HG02870 (cell line): Measurements from ENCODE around the gene TMEM108.
A peak's percentile ranks its signal among the peaks of the same experiment; 100 is the strongest.

Experiments
- ATAC-seq: cut with Tn5 transposase; IDR thresholded peaks from one replicate; pipeline ENCODE4 v1.9.1; 2021; ENCODE audit warnings: mild to moderate bottlenecking, moderate library complexity; ENCODE audit not compliant: unreplicated experiment

TMEM108 gene

DNA sequence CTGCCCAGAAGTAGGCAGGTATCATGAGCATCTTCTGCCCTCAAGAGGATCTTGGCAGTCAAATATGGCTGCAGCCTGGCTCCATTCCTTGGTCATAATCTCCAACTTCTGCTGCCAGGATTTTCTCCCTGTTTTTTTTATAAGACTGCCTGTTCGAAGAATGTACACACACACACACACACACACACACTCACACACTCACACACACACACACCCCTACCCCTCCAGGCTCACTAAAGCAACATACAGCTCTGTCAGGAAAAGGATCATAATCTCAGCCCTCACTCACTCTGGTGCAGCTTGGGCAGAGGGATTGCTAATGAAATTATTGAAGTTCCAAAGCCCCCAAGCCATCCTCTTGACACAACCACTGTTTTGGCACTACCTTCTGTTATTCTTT, 232.4 kb downstream of the TMEM108 start:
- ATAC-seq: no peak

GRCh38 chr3:133271042-133271441, 232.9 kb downstream of the TMEM108 start:
- ATAC-seq: no peak

- no peak for ATAC-seq
These were observed 233.3 kb downstream of the TMEM108 start for GRCh38 chr3:133271539-133271938.

DNA sequence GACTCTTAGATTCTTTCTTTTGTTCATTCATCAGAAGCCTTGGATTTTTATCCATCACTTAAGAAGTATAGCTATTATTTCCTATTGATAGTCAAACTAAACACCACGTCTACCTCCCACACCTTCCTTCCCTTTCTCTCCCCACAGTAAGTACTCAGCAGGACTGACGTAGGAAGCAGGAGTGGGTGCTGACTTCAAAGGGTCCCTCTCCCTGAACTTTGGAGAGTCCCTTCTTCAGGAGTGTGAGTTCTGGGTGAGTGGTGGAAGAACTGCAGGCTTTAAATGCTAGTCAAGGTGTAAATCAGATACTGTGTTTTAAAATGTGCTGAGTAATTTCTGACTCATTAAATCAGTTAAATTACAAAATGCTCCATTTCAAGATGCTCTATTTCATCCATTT, 235.2 kb downstream of the TMEM108 start:
- no peak for ATAC-seq

- ATAC-seq: no peak
These were observed 236.3 kb downstream of the TMEM108 start for GRCh38 chr3:133274477-133274876.

GRCh38 chr3:133276594-133276993, 238.4 kb downstream of the TMEM108 start:
- peak; percentile 58 for ATAC-seq

GRCh38 chr3:133277813-133278212, 239.6 kb downstream of the TMEM108 start:
- ATAC-seq: no peak

DNA sequence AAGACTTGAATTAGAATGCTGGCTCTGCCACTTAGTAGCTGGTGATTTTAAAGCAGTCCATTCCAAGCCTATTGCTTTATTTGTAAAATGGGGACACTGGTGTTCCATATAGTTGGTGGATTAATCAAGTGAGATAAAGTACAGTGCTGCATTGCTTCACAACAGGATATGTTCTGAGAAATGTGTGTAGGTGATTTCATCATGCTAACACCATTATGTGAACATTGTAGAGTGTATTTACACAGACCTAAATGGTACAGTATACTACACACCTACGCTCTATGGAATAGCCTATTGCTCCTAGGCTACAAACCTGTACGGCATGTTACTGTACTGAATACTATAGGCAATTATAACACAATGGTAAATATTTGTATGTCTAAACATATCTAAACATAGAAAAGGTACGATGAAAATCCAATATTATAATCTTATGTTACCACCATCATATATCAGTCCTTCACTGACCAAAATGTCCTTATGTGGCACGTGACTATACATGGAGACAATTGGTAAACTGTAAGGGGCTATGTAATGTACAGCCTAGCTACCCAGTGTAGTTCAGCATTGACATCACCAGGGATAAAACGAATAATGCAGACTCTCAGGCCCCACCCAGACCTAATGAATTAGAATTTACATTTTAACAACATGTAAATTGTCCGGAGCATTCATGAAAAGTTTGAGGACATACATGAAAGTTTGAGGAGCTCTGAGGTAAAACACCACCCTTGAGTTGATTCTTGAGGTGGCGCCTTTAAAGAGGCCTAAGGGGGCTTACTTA, 240.3 kb downstream of the TMEM108 start:
- ATAC-seq: no peak

- no peak for ATAC-seq
These were observed 242.4 kb downstream of the TMEM108 start for GRCh38 chr3:133280586-133280985.

DNA sequence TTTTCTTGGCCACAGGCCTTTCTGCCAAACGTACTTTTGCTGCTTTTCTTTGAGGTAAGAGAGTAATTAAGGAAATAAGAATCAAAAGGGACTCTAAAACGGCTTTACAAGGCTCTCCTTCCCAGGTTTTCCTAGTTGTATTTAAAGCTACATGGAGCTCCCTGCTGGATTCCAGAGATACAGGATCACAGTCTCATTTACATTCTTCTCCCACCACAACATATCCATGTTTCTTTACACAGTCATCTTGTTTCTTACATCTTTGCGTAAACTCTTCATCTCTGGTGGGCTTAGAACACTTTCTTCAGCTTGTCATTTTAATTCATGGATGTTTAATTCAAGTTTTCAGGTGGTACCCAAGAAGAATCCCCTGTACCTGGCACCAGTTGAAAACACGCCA, 244.0 kb downstream of the TMEM108 start:
- no peak for ATAC-seq

DNA sequence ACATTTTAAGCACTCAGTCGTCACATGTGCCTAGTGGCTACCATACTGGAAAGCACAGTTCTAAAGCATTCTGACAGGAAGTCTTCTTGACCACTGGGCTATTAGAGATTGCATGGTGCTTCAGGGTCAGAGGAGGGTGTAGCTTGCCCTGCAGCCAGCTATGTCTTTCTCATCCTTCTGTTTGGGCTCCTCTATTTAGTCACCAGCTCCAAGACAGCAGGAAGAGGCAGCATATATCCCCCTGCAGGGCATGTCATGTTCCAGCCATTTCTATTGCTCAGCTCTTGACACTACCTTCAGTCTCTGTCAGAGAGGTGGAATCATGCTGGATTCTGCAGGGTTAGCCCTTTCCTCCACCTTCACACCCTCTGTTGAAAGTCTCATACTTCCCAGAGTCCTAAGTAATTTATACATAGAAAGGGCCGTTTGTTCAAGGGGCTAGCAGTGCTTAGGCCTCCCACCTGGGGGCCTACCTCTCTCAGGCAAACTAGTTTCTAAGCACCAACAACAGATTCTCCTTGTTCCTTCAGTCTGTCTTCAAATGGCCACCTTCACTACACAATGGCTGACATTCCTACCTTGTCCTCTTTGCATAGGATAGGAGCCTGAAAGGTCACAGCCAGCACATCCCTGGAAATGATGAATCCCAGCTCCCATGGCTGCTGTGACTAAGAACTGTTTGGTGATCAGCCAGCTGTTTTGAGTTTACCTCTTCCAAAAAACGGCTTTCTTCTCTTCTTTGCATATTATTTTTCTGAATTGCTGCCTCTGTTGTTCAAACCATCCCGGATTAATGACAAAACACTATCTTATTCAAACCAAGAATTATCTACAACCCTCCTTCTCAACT, 246.0 kb downstream of the TMEM108 start:
- no peak for ATAC-seq

DNA sequence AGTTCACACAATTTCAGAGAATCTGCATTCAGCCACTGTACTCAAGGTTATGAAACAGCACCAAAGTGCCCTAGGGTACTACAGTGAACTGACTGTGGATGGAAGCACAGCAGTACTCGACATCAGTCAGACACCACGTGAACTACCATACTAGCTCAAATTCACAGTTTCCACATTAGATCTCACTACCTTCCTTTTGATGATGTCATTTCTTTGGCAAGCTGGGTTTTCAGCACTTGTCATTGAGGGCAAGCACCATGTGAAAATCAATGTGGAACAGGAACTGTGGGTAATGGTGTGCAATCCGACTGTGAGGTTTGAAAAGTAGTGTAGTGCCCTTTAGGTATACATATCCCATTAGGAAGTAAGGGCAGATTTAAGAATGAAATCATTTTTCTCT, 251.1 kb downstream of the TMEM108 start:
- no peak for ATAC-seq

DNA sequence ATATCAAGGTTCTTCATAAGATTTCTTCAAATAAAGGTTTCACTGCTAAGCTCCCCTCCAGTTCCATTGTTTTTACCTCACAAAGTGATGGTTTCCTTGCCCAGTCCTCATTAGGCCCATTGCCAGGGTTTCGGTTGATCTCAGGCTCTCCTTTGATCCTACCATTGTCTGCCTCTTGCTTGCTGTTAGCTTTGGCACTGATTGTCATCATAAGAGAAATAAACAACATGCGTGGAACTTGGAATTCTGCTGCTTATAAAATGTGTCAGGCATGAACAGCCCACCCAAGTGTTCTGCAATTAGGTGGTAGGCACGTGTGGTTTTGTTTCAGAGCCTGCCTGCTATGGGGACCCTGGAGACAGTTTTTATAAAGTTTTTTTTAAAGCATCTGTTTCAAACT, 254.1 kb downstream of the TMEM108 start:
- no peak for ATAC-seq

DNA sequence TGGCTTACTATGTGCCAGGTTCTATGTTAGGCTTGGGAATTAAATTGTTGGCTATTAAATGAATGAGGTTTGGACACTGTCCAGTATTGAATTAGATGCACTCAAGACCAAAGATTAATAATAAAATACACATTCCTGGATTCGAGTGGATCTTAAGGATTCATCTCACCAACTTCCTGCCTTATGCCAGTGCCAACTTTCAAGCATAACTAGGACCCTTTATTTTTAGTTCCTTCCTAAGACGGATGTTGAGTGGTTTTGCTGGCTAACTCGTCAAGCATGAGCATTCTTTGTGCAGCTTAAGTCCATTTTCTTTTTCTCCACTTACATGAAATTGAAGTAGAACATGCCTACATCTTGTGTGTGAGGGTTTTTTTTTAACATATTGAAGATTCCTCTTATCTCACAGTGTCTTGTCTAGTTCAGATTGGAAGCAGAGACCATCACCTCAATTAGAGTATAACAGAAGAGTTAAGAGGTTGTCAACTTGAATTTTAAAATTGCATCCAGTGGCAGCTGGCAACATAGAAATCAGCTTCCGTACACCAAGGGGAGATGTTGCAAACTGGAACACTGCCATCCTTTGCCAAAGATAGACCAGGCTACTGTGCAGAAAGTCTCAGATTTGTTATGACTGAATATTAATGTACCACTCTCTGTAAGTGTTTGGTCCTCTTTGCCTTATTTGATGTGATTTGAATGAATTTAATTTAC, 255.4 kb downstream of the TMEM108 start:
- ATAC-seq: no peak

DNA sequence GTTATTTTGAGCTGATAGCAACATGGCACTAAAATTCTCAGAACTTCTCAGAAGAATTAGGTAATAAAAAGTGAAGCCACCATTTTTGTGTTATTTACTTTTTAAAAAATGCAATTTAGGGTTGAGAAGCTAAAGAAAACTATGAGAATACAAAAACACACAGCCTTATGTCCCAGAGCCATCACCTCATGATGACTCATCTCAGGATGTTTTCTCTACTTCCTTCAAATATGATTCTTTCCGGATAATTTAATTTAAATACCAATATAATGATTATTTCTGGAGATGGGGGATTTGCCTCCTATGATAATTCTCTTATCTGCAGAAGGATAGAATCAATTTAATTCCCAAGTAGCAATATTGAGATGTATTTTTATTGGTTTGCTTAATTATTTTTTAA, 256.1 kb downstream of the TMEM108 start:
- no peak for ATAC-seq

DNA sequence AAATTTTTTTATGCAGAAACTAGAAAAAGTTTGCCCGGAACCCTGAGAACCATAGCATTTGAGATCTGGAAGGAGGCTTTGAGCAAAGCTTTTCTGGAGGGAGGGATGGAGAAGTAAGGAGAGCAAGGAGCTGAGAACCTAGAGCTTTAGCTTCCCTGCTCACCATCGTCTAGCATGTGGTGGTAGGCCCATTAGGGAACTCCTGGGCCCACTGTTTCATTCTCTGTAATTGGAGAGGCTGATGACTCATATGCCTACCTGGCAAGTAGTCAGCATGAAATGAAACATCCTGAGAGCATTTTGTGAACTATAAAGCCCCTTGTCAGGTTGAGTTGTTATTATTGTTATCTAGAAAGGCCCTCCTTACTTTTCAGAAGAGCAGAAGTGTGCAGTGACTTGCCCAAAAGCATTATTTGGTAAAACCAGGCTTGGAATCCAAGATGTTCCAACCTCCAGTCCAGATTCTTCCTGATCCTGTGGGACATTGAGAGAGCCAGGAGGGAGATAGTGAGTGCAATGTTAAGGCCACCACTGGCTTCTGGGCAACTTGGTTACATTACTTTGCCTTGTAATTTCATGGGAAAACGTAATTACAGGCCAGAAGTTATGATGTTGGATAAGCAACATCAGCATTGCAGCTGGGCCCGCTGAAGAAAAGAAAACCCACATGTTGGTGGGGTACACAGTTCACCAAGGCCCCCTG, 257.2 kb downstream of the TMEM108 start:
- peak; percentile 93 for ATAC-seq

DNA sequence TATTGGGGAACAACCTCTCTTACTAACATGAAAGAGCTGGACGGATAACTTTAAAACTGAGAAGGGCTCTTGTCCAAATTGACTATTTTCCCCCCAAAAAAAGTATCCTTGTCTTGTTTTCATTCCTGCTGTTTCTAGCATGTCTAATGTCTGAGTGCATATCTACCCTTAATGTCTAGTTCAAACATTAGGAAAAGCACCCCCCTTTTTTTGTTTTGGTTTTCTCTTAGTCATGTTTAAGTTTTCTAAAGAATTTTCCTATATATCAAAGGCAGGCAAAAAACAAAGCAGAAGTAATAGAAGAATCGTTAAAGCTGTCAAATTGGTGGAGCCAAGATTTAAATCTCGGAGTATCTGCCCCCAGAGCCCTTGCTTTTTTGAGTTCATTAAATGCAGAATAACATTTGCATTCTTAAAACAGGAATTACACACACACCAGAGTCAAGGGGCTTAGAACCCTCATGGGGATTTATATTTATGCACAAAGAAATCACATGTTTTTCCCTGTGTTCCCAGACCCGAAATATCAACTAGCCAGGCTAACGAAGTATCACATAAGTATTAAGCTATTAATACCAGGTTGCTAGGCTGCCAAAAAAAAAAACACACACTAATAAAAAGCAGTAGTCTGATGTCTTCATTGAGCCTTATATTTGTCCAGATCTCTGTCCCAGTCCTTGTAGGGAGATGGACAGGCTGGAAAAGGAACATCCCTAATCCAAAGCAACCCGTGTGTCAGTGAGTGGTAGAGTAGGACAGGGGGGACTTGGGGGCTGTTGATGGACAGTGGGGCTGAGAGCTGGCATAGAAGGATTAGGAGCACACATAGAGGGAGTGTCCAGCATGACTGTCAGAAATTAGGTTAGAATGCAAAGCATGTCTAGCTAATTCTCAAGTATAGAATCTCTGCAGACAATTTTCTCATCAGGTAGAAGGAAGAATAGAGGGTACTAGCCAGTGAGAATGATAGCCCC, 258.0 kb downstream of the TMEM108 start:
- no peak for ATAC-seq

GRCh38 chr3:133296981-133297380, 258.8 kb downstream of the TMEM108 start:
- no peak for ATAC-seq

- no peak for ATAC-seq
These were observed 261.9 kb downstream of the TMEM108 start for GRCh38 chr3:133300102-133300501.

DNA sequence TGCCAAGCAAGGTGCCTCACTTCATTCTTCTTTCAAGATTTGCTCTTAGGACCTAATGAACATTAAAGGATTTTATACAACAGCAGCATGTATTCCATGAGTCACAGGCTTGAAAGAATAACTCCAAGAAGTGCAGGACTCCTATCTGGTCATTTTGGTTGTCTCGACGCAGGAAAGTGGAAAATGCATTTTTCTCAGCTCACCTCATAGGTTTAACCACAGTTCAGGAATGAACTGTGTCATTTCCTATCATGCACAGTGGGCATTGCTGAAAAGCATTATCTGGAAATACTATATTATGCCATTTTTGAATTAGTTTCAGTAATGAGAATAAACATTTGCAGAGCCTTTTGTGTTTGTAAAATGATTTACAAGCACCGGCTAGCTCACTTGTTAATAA, 263.0 kb downstream of the TMEM108 start:
- ATAC-seq: no peak
